ENCODE data around the gene PLA2G2E.
"Not testable (repeated sequence)": the region's sequence is repeated elsewhere in the genome, so short reads cannot be mapped to it uniquely, and the experiment has no call there.

Gene PLA2G2E

GRCh38 chr1:19910650-19911049 is 12.8 kb downstream of the PLA2G2E start:
- ATAC-seq (no peak), DNase-seq (ENCODE audit: low spot score in 2 of 2) (no peak)
- Mint-ChIP-seq H3K4me3 (no peak overlapping the region), H3K4me1 (no peaks in the 10 kb centered on the region), H3K27ac (no peak overlapping the region), H3K36me3 (peaks cover 85% of the 10 kb centered on the region), H3K9me3 (no peaks in the 10 kb centered on the region)

GRCh38 chr1:19909971-19910370 is 13.4 kb downstream of the PLA2G2E start:
- peaks cover 92% of the 10 kb centered on the region for H3K36me3 Mint-ChIP-seq

GRCh38 chr1:19909392-19909791 is 14.0 kb downstream of the PLA2G2E start:
- H3K36me3 Mint-ChIP-seq = peaks cover 97% of the 10 kb centered on the region

More at GRCh38 chr1:19909971-19910370, 13.4 kb downstream of the PLA2G2E start:
- no peak for ATAC-seq
- no peak for DNase-seq (ENCODE audit: low spot score in 2 of 2)
- Mint-ChIP-seq H3K4me3 (no peak overlapping the region), H3K9me3 (no peaks in the 10 kb centered on the region), H3K4me1 (no peaks in the 10 kb centered on the region), H3K27ac (no peak overlapping the region)

GRCh38 chr1:19907456-19907855 is 16.0 kb downstream of the PLA2G2E start:
- Mint-ChIP-seq H3K9me3 (no peaks in the 10 kb centered on the region), H3K4me3 (no peak overlapping the region), H3K36me3 (peaks cover 100% of the 10 kb centered on the region), H3K4me1 (no peaks in the 10 kb centered on the region), H3K27ac (no peak overlapping the region)
- no peak for DNase-seq (ENCODE audit: low spot score in 2 of 2)
- ATAC-seq = no peak

More at GRCh38 chr1:19909392-19909791, 14.0 kb downstream of the PLA2G2E start:
- Mint-ChIP-seq H3K9me3 (no peaks in the 10 kb centered on the region), H3K4me3 (no peak overlapping the region), H3K27ac (peak overlapping the region; percentile 13), H3K4me1 (no peaks in the 10 kb centered on the region)
- DNase-seq (ENCODE audit: low spot score in 2 of 2) (no peak), ATAC-seq (no peak)

GRCh38 chr1:19903621-19904020 is 19.8 kb downstream of the PLA2G2E start:
- Mint-ChIP-seq H3K36me3 (peaks cover 100% of the 10 kb centered on the region), H3K9me3 (no peaks in the 10 kb centered on the region), H3K27ac (no peak overlapping the region), H3K4me1 (no peaks in the 10 kb centered on the region), H3K4me3 (no peak overlapping the region)
- ATAC-seq (no peak), DNase-seq (ENCODE audit: low spot score in 2 of 2) (no peak)

- no peak for ATAC-seq
- Mint-ChIP-seq H3K4me1 (no peaks in the 10 kb centered on the region), H3K27ac (no peak overlapping the region), H3K36me3 (peaks cover 100% of the 10 kb centered on the region), H3K9me3 (no peaks in the 10 kb centered on the region), H3K4me3 (no peak overlapping the region)
- no peak for DNase-seq (ENCODE audit: low spot score in 2 of 2)
Measured at GRCh38 chr1:19901653-19902052, 21.8 kb downstream of the PLA2G2E start.

- no peak for ATAC-seq
- no peak overlapping the region for H3K4me3 Mint-ChIP-seq
- no peaks in the 10 kb centered on the region for H3K9me3 Mint-ChIP-seq
- DNase-seq (ENCODE audit: low spot score in 2 of 2) = no peak
- peaks cover 15% of the 10 kb centered on the region for H3K4me1 Mint-ChIP-seq
- no peak overlapping the region for H3K27ac Mint-ChIP-seq
- peaks cover 85% of the 10 kb centered on the region for H3K36me3 Mint-ChIP-seq
Measured at GRCh38 chr1:19894218-19894617, 29.2 kb downstream of the PLA2G2E start.

GRCh38 chr1:19893687-19894086 is 29.7 kb downstream of the PLA2G2E start:
- Mint-ChIP-seq H3K9me3 (no peaks in the 10 kb centered on the region), H3K36me3 (peaks cover 80% of the 10 kb centered on the region), H3K27ac (no peak overlapping the region), H3K4me1 (peaks cover 15% of the 10 kb centered on the region), H3K4me3 (no peak overlapping the region)
- ATAC-seq (no peak), DNase-seq (ENCODE audit: low spot score in 2 of 2) (no peak)

GRCh38 chr1:19892628-19893168 is 30.7 kb downstream of the PLA2G2E start:
- Mint-ChIP-seq H3K27ac (peak overlapping the region; percentile 10), H3K4me1 (peaks cover 22% of the 10 kb centered on the region), H3K36me3 (peaks cover 70% of the 10 kb centered on the region), H3K4me3 (no peak overlapping the region), H3K9me3 (no peaks in the 10 kb centered on the region)
- DNase-seq (ENCODE audit: low spot score in 2 of 2) = no peak
- ATAC-seq = no peak

GRCh38 chr1:19892129-19892528 is 31.3 kb downstream of the PLA2G2E start:
- H3K27ac Mint-ChIP-seq = peak overlapping the region; percentile 10
- DNase-seq (ENCODE audit: low spot score in 2 of 2) (no peak), ATAC-seq (no peak)
- peaks cover 64% of the 10 kb centered on the region for H3K36me3 Mint-ChIP-seq
- no peak overlapping the region for H3K4me3 Mint-ChIP-seq
- H3K9me3 Mint-ChIP-seq = no peaks in the 10 kb centered on the region
- H3K4me1 Mint-ChIP-seq = peaks cover 23% of the 10 kb centered on the region

GRCh38 chr1:19889656-19890055 is 33.8 kb downstream of the PLA2G2E start:
- Mint-ChIP-seq H3K36me3 (peaks cover 42% of the 10 kb centered on the region), H3K27ac (peak overlapping the region; percentile 21)

GRCh38 chr1:19888112-19888511 is 35.3 kb downstream of the PLA2G2E start:
- peaks cover 45% of the 10 kb centered on the region for H3K4me1 Mint-ChIP-seq
- no peaks in the 10 kb centered on the region for H3K9me3 Mint-ChIP-seq
- no peak overlapping the region for H3K27ac Mint-ChIP-seq
- H3K4me3 Mint-ChIP-seq = no peak overlapping the region
- H3K36me3 Mint-ChIP-seq = peaks cover 28% of the 10 kb centered on the region
- no peak for DNase-seq (ENCODE audit: low spot score in 2 of 2)
- ATAC-seq = no peak

More at GRCh38 chr1:19889656-19890055, 33.8 kb downstream of the PLA2G2E start:
- H3K9me3 Mint-ChIP-seq = no peaks in the 10 kb centered on the region
- H3K4me3 Mint-ChIP-seq = no peak overlapping the region
- peaks cover 30% of the 10 kb centered on the region for H3K4me1 Mint-ChIP-seq
- DNase-seq (ENCODE audit: low spot score in 2 of 2) (no peak), ATAC-seq (no peak)

GRCh38 chr1:19885821-19886220 is 37.6 kb downstream of the PLA2G2E start:
- Mint-ChIP-seq H3K27ac (no peak overlapping the region), H3K4me3 (no peak overlapping the region), H3K36me3 (peaks cover 9% of the 10 kb centered on the region), H3K9me3 (no peaks in the 10 kb centered on the region), H3K4me1 (peaks cover 45% of the 10 kb centered on the region)
- no peak for DNase-seq (ENCODE audit: low spot score in 2 of 2)
- no peak for ATAC-seq

- Mint-ChIP-seq H3K36me3 (no peaks in the 10 kb centered on the region), H3K4me3 (no peak overlapping the region)
Measured at GRCh38 chr1:19884312-19884711, 39.1 kb downstream of the PLA2G2E start.

GRCh38 chr1:19882111-19883071 is 41.0 kb downstream of the PLA2G2E start, which contains the start of gene OTUD3:
Gene OTUD3 (plus strand): TSS chr1:19882395. CDS start chr1:19882514, 119 bp downstream.
- ATAC-seq (peak; percentile 97), DNase-seq (ENCODE audit: low spot score in 2 of 2) (peak; percentile 87 to 97)
- Mint-ChIP-seq H3K4me3 (peak within 1 kb of the TSS; percentile 84), H3K27ac (peak within 1 kb of the TSS; percentile 70), H3K36me3 (no peaks in the 10 kb centered on the region), H3K9me3 (no peaks in the 10 kb centered on the region), H3K4me1 (peaks cover 31% of the 10 kb centered on the region)

More at GRCh38 chr1:19884312-19884711, 39.1 kb downstream of the PLA2G2E start:
- ATAC-seq (no peak), DNase-seq (ENCODE audit: low spot score in 2 of 2) (no peak)
- Mint-ChIP-seq H3K27ac (no peak overlapping the region), H3K9me3 (no peaks in the 10 kb centered on the region), H3K4me1 (peaks cover 40% of the 10 kb centered on the region)

- not testable (repeated sequence) for H3K36me3 Mint-ChIP-seq
Measured at GRCh38 chr1:19880841-19881240, 42.6 kb downstream of the PLA2G2E start.

More at GRCh38 chr1:19880841-19881240, 42.6 kb downstream of the PLA2G2E start:
- DNase-seq (ENCODE audit: low spot score in 2 of 2); ATAC-seq; H3K4me3 Mint-ChIP-seq; H3K27ac Mint-ChIP-seq; H3K9me3 Mint-ChIP-seq: not testable (repeated sequence)
- H3K4me1 Mint-ChIP-seq = peaks cover 31% of the 10 kb centered on the region
